ENCODE data around the gene KRTAP16-1.

KRTAP16-1 gene

DNA sequence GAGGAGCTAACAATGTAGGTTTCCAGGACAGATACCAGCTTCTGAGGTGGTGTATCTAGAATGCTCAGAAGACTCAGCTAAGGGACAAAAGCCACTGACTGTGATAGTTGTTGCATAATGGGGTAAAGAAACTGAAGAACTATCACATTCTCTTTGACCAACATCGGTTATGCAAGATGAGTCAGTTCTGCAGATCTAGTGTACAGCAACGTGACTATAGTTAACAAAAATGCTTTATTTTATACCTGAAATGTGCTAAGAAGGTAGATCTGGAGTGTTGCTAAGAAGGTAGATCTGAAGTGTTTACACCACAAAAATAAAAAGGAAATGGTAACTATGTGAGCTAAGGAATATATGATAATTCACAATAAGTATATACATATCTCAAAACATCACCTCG, 41.4 kb downstream of the KRTAP16-1 start:
- no peak overlapping the region for H4K91ac ChIP-seq (ENCODE audit: low read depth, low read length)
- H3K23ac ChIP-seq (ENCODE audit: low read length) = no peak overlapping the region
- H2AK5ac ChIP-seq (ENCODE audit: low read length) = no peak overlapping the region
- H3K27ac ChIP-seq (ENCODE audit: low read depth, low read length) = no peak overlapping the region
- H3K79me2 ChIP-seq (ENCODE audit: control insufficient read depth, insufficient read depth, low read length, poor library complexity) = no peaks in the 10 kb centered on the region
- no peak overlapping the region for H3K18ac ChIP-seq (ENCODE audit: low read length)
- no peak overlapping the region for H2BK12ac ChIP-seq (ENCODE audit: low read length)
- no peak overlapping the region for H3K4me3 ChIP-seq (ENCODE audit: low read depth, low read length)
- no peak overlapping the region for H2AFZ ChIP-seq (ENCODE audit: insufficient read depth, low read length, poor library complexity)
- no peaks in the 10 kb centered on the region for H3K27me3 ChIP-seq (ENCODE audit: insufficient read depth, low read length)
- no peaks in the 10 kb centered on the region for H3K79me1 ChIP-seq (ENCODE audit: low read length)
- no peaks in the 10 kb centered on the region for H3K36me3 ChIP-seq (ENCODE audit: control insufficient read depth in 1 of 2, insufficient read depth in 2 of 2, low read length in 2 of 2)
- H2BK120ac ChIP-seq (ENCODE audit: insufficient read depth, low read length, poor library complexity) = no peak overlapping the region
- H3K14ac ChIP-seq (ENCODE audit: low read length) = no peak overlapping the region
- H3K9ac ChIP-seq (ENCODE audit: low read length) = no peak overlapping the region
- H3K4ac ChIP-seq (ENCODE audit: low read depth, low read length) = no peak overlapping the region
- no CpG with 5 or more reads among the region's 3 CpGs for WGBS (ENCODE audit: extremely low coverage, insufficient coverage, insufficient read length)
- H4K12ac ChIP-seq (ENCODE audit: low read depth, low read length) = no peak overlapping the region
- no peak overlapping the region for H3K4me2 ChIP-seq (ENCODE audit: low read length)
- no peak overlapping the region for H4K8ac ChIP-seq (ENCODE audit: low read depth, low read length)
- H2BK5ac ChIP-seq (ENCODE audit: low read depth, low read length, poor library complexity) = no peak overlapping the region
- no peak for DNase-seq
- H3K4me1 ChIP-seq (ENCODE audit: control insufficient read depth in 1 of 2, insufficient read depth in 2 of 2, low read length in 2 of 2) = no peaks in the 10 kb centered on the region
- H3K9me3 ChIP-seq (ENCODE audit: insufficient read depth, low read depth, low read length) = no peaks in the 10 kb centered on the region

DNA sequence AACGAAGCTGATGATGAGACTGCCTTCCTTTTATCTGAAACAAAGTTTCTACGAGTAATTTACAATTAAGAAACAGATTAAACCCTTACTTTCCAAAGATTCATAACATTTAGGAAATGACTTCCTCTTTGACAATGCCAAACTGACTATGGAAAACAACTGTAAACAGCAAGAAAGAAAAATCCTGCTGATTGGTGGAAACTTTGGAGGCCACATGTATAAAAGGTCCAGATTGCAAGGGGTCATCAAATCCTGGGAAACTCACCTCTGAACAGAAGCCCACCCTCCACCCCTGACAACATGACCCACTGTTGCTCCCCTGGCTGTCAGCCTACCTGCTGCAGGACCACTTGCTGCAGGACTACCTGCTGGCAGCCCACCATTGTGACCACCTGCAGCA, 44.0 kb downstream of the KRTAP16-1 start, which contains the start of gene KRTAP9-6:
KRTAP9-6 (plus strand) TSS at position 301 of the 400 bp plus-strand sequence; CDS start at position 301, 0 bp downstream.
- Histone ChIP-seq H4K91ac (ENCODE audit: low read depth, low read length) (no peak within 1 kb of the TSS), H3K4me2 (ENCODE audit: low read length) (no peak within 1 kb of the TSS), H3K4me3 (ENCODE audit: low read depth, low read length) (no peak within 1 kb of the TSS), H3K18ac (ENCODE audit: low read length) (no peak within 1 kb of the TSS), H3K79me1 (ENCODE audit: low read length) (no peaks in the 10 kb centered on the region), H3K14ac (ENCODE audit: low read length) (no peak within 1 kb of the TSS), H3K4ac (ENCODE audit: low read depth, low read length) (no peak within 1 kb of the TSS), H3K4me1 (ENCODE audit: control insufficient read depth in 1 of 2, insufficient read depth in 2 of 2, low read length in 2 of 2) (no peaks in the 10 kb centered on the region), H3K23ac (ENCODE audit: low read length) (no peak within 1 kb of the TSS), H3K79me2 (ENCODE audit: control insufficient read depth, insufficient read depth, low read length, poor library complexity) (no peaks in the 10 kb centered on the region), H2BK12ac (ENCODE audit: low read length) (no peak within 1 kb of the TSS), H3K9me3 (ENCODE audit: insufficient read depth, low read depth, low read length) (no peaks in the 10 kb centered on the region), H4K8ac (ENCODE audit: low read depth, low read length) (no peak within 1 kb of the TSS), H3K9ac (ENCODE audit: low read length) (no peak within 1 kb of the TSS), H3K27ac (ENCODE audit: low read depth, low read length) (no peak within 1 kb of the TSS), H2AK5ac (ENCODE audit: low read length) (no peak within 1 kb of the TSS), H3K27me3 (ENCODE audit: insufficient read depth, low read length) (no peaks in the 10 kb centered on the region), H4K12ac (ENCODE audit: low read depth, low read length) (no peak within 1 kb of the TSS), H3K36me3 (ENCODE audit: control insufficient read depth in 1 of 2, insufficient read depth in 2 of 2, low read length in 2 of 2) (no peaks in the 10 kb centered on the region), H2BK120ac (ENCODE audit: insufficient read depth, low read length, poor library complexity) (no peak within 1 kb of the TSS), H2BK5ac (ENCODE audit: low read depth, low read length, poor library complexity) (no peak within 1 kb of the TSS), H2AFZ (ENCODE audit: insufficient read depth, low read length, poor library complexity) (no peak within 1 kb of the TSS)
- no CpG with 5 or more reads among the region's 2 CpGs for WGBS (ENCODE audit: extremely low coverage, insufficient coverage, insufficient read length)
- DNase-seq = no peak

DNA sequence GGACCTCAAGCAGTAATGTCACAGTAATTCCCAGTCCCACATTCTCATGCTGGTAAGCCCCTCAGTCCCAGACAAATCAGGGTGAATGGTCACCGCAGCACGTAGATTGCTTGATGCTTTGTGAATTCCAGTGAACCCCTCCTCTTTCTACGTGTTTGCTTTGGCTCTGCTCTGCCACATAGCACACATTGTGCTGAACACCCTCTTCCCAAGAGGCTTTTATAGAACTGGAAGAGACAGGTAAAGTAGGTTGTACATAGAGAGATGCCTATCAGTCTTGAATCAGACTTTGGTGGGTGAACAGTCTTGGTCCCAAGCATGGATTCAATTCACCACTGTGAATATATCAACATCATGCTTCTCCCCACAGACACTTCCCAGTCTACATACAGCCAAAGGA, 44.5 kb downstream of the KRTAP16-1 start:
- no CpG with 5 or more reads among the region's 3 CpGs for WGBS (ENCODE audit: extremely low coverage, insufficient coverage, insufficient read length)
- H4K8ac ChIP-seq (ENCODE audit: low read depth, low read length) = no peak overlapping the region
- no peak overlapping the region for H3K23ac ChIP-seq (ENCODE audit: low read length)

GRCh38 chr17:41263212-41263611, 45.9 kb downstream of the KRTAP16-1 start:
- no CpG with 5 or more reads among the region's 2 CpGs for WGBS (ENCODE audit: extremely low coverage, insufficient coverage, insufficient read length)
- H3K4ac ChIP-seq (ENCODE audit: low read depth, low read length) = no peak overlapping the region
- no peaks in the 10 kb centered on the region for H3K4me1 ChIP-seq (ENCODE audit: control insufficient read depth in 1 of 2, insufficient read depth in 2 of 2, low read length in 2 of 2)
- no peak overlapping the region for H2AK5ac ChIP-seq (ENCODE audit: low read length)
- no peaks in the 10 kb centered on the region for H3K27me3 ChIP-seq (ENCODE audit: insufficient read depth, low read length)
- no peak overlapping the region for H2BK12ac ChIP-seq (ENCODE audit: low read length)
- H2BK120ac ChIP-seq (ENCODE audit: insufficient read depth, low read length, poor library complexity) = no peak overlapping the region
- H3K23ac ChIP-seq (ENCODE audit: low read length) = no peak overlapping the region
- no peak overlapping the region for H3K14ac ChIP-seq (ENCODE audit: low read length)
- H3K4me3 ChIP-seq (ENCODE audit: low read depth, low read length) = no peak overlapping the region
- H2BK5ac ChIP-seq (ENCODE audit: low read depth, low read length, poor library complexity) = no peak overlapping the region
- H2AFZ ChIP-seq (ENCODE audit: insufficient read depth, low read length, poor library complexity) = no peak overlapping the region
- H4K12ac ChIP-seq (ENCODE audit: low read depth, low read length) = no peak overlapping the region
- no peaks in the 10 kb centered on the region for H3K79me2 ChIP-seq (ENCODE audit: control insufficient read depth, insufficient read depth, low read length, poor library complexity)
- H3K79me1 ChIP-seq (ENCODE audit: low read length) = no peaks in the 10 kb centered on the region
- H3K9me3 ChIP-seq (ENCODE audit: insufficient read depth, low read depth, low read length) = no peaks in the 10 kb centered on the region
- DNase-seq = no peak
- H3K36me3 ChIP-seq (ENCODE audit: control insufficient read depth in 1 of 2, insufficient read depth in 2 of 2, low read length in 2 of 2) = no peaks in the 10 kb centered on the region
- no peak overlapping the region for H3K27ac ChIP-seq (ENCODE audit: low read depth, low read length)
- H3K9ac ChIP-seq (ENCODE audit: low read length) = no peak overlapping the region
- H3K18ac ChIP-seq (ENCODE audit: low read length) = no peak overlapping the region
- no peak overlapping the region for H4K8ac ChIP-seq (ENCODE audit: low read depth, low read length)
- no peak overlapping the region for H3K4me2 ChIP-seq (ENCODE audit: low read length)
- H4K91ac ChIP-seq (ENCODE audit: low read depth, low read length) = no peak overlapping the region

More for the DNA sequence above, 44.5 kb downstream of the KRTAP16-1 start:
- Histone ChIP-seq H3K36me3 (ENCODE audit: control insufficient read depth in 1 of 2, insufficient read depth in 2 of 2, low read length in 2 of 2) (no peaks in the 10 kb centered on the region), H2BK5ac (ENCODE audit: low read depth, low read length, poor library complexity) (no peak overlapping the region), H2BK120ac (ENCODE audit: insufficient read depth, low read length, poor library complexity) (no peak overlapping the region), H2AK5ac (ENCODE audit: low read length) (no peak overlapping the region), H3K18ac (ENCODE audit: low read length) (no peak overlapping the region), H2AFZ (ENCODE audit: insufficient read depth, low read length, poor library complexity) (no peak overlapping the region), H3K27me3 (ENCODE audit: insufficient read depth, low read length) (no peaks in the 10 kb centered on the region), H3K14ac (ENCODE audit: low read length) (no peak overlapping the region), H3K79me1 (ENCODE audit: low read length) (no peaks in the 10 kb centered on the region), H3K4me2 (ENCODE audit: low read length) (no peak overlapping the region), H3K4me1 (ENCODE audit: control insufficient read depth in 1 of 2, insufficient read depth in 2 of 2, low read length in 2 of 2) (no peaks in the 10 kb centered on the region), H4K12ac (ENCODE audit: low read depth, low read length) (no peak overlapping the region), H3K4ac (ENCODE audit: low read depth, low read length) (no peak overlapping the region), H3K4me3 (ENCODE audit: low read depth, low read length) (no peak overlapping the region), H4K91ac (ENCODE audit: low read depth, low read length) (no peak overlapping the region), H3K79me2 (ENCODE audit: control insufficient read depth, insufficient read depth, low read length, poor library complexity) (no peaks in the 10 kb centered on the region), H2BK12ac (ENCODE audit: low read length) (no peak overlapping the region), H3K9me3 (ENCODE audit: insufficient read depth, low read depth, low read length) (no peaks in the 10 kb centered on the region), H3K9ac (ENCODE audit: low read length) (no peak overlapping the region), H3K27ac (ENCODE audit: low read depth, low read length) (no peak overlapping the region)
- DNase-seq = no peak
